HepG2 (cell line): ENCODE data around the gene FAM83C. TPM values are rescaled to one million over a fixed set of nuclear protein-coding genes. Genes with fewer than 3 reads are reported as not detected.

Experiments used
- AHDC1 ChIP-seq: sonication (generic); formaldehyde crosslinking; IDR thresholded peaks from 2 replicates; pipeline ENCODE4 v1.5.1; 2020; ENCODE audit warnings: mild to moderate bottlenecking, missing genetic modification reagents, borderline replicate concordance
- ASH2L ChIP-seq: fragments of 300-600, 200-600 bp; sonication (generic); IDR thresholded peaks from 2 replicates; pipeline ENCODE4 v1.7.0; 2017; ENCODE audit warnings: low read depth, mild to moderate bottlenecking, moderate library complexity, mixed read lengths, low read length; ENCODE audit not compliant: insufficient read length
- ATF5 ChIP-seq: sonication (generic); formaldehyde crosslinking; IDR thresholded peaks from 2 replicates; pipeline ENCODE4 v1.4.0; 2020; ENCODE audit warnings: mild to moderate bottlenecking, low read depth, missing genetic modification reagents
- CHD2 ChIP-seq: IDR thresholded peaks from 2 replicates; pipeline ENCODE4 v1.6.1; 2011; ENCODE audit warnings: low read depth, low read length, improper control_type of control experiment
- GMEB2 ChIP-seq: IDR thresholded peaks from 2 replicates; pipeline ENCODE4 v1.6.1; 2016; ENCODE audit warnings: missing biosample characterization, missing genetic modification reagents, low read depth
- GTF2F1 ChIP-seq: fragments of 150-350 bp; IDR thresholded peaks from 2 replicates; pipeline ENCODE4 v1.6.1; 2014; ENCODE audit warnings: low read length
- IKZF1 ChIP-seq: fragments of 450-650 bp; IDR thresholded peaks from 2 replicates; pipeline ENCODE4 v1.7.1; 2016
- MYC ChIP-seq: sonication (generic); formaldehyde crosslinking; IDR thresholded peaks from 2 replicates; pipeline ENCODE4 v1.9.0; 2021; ENCODE audit warnings: missing genetic modification reagents, borderline replicate concordance
- NR2F1 ChIP-seq, 2 experiments: fragments of 450-650 bp in 1 of 2; formaldehyde crosslinking in 1 of 2; IDR thresholded peaks; 2 replicates each; pipeline versions ENCODE4 v1.5.0 to v1.6.1; 2016 to 2020; ENCODE audit warnings: mild to moderate bottlenecking in 1 of 2, missing compliant biosample characterization in 1 of 2, missing genetic modification reagents in 1 of 2, moderate library complexity in 1 of 2
- RORA ChIP-seq: sonication (generic); formaldehyde crosslinking; IDR thresholded peaks from 2 replicates; pipeline ENCODE4 v1.5.0; 2020; ENCODE audit warnings: mild to moderate bottlenecking, missing genetic modification reagents, moderate library complexity
- SP140L ChIP-seq: sonication (generic); formaldehyde crosslinking; IDR thresholded peaks from 2 replicates; pipeline ENCODE4 v1.4.0; 2020; ENCODE audit warnings: missing genetic modification reagents, borderline replicate concordance
- SSRP1 ChIP-seq: IDR thresholded peaks from 2 replicates; pipeline ENCODE4 v1.6.1; 2016; ENCODE audit warnings: control low read depth
- ZBTB26 ChIP-seq: IDR thresholded peaks from 2 replicates; pipeline ENCODE4 v1.6.1; 2016; ENCODE audit warnings: missing compliant biosample characterization, missing genetic modification reagents, borderline replicate concordance
- ZNF234 ChIP-seq: sonication (generic); formaldehyde crosslinking; conservative IDR thresholded peaks from 2 replicates; pipeline ENCODE4 v1.5.1; 2020; ENCODE audit warnings: mild to moderate bottlenecking, missing genetic modification reagents
- ZNF710 ChIP-seq: sonication (generic); formaldehyde crosslinking; IDR thresholded peaks from 2 replicates; pipeline ENCODE4 v1.5.0; 2020; ENCODE audit warnings: mild to moderate bottlenecking, missing genetic modification reagents, borderline replicate concordance
- ZNF790 ChIP-seq: sonication (generic); formaldehyde crosslinking; IDR thresholded peaks from 2 replicates; pipeline ENCODE4 v1.8.0; 2022; ENCODE audit warnings: missing genetic modification reagents, mild to moderate bottlenecking, borderline replicate concordance
- polyA plus RNA-seq, 8 experiments: library from polyadenylated mRNA; depleted of rRNA in 3 of 8; stranded (reverse) in 7 of 8; unstranded in 1 of 8; fragments of >200 nt; fragmentation: Illumina TruSeq in 4 of 8; extraction: Trizol in 4 of 8; gene quantifications; 2 replicates each; pipeline versions ENCODE4 v1.2.1 to v1.2.3, GENCODE V29; 2011 to 2016; ENCODE audit warnings: low read depth in 4 of 8, missing spikeins in 1 of 8, mixed read lengths in 1 of 8; ENCODE audit not compliant: insufficient read depth in 1 of 8
- total RNA-seq, 5 experiments: library from RNA; depleted of rRNA; stranded (reverse); fragments of >200 nt; fragmentation: Illumina TruSeq; extraction: Trizol; gene quantifications; 2 replicates each; pipeline ENCODE4 v1.2.3, GENCODE V29; 2016; ENCODE audit warnings: low read depth in 1 of 5

FAM83C gene
- total and polyA plus RNA-seq, 2 of the 13 experiments (the other 11 are each of a cell fraction or from before 2014, with no cell fraction given), result 0.04 TPM; not detected in 1

GRCh38 chr20:35284267-35284991 is 7.8 kb downstream of the FAM83C start, which contains the start of gene EIF6 (continued):
- peak; percentile 65; the same call in 1 of the 2 replicates for TF ChIP-seq AHDC1 (CRISPR knock-in tag)
- peak; percentile 50; the same call in 1 of the 2 replicates for TF ChIP-seq SP140L (CRISPR knock-in tag)
- peak; percentile 98 for TF ChIP-seq MYC (CRISPR knock-in tag)
- TF ChIP-seq RORA (CRISPR knock-in tag), result no peak
- TF ChIP-seq SSRP1 (CRISPR knock-in tag), result peak; percentile 63
- peak; percentile 97; the same call in 1 of the 2 replicates for TF ChIP-seq ZNF234
- peak; percentile 99 for TF ChIP-seq ASH2L
- TF ChIP-seq ATF5 (CRISPR knock-in tag), result no peak; the same call in 1 of the 2 replicates
- TF ChIP-seq ZNF710, result peak; percentile 89; the same call in 1 of the 2 replicates
- no peak for TF ChIP-seq IKZF1
- TF ChIP-seq ZNF790 (CRISPR knock-in tag), result peak; percentile 39; the same call in 1 of the 2 replicates
- peak; percentile 8; the same call in 1 of the 2 replicates for TF ChIP-seq CHD2
- peak; percentile 55; the same call in 1 of the 2 replicates for TF ChIP-seq GMEB2
- TF ChIP-seq GTF2F1, result peak; percentile 84
- peak in 1 of 2 experiments; percentile 85 for TF ChIP-seq NR2F1 (CRISPR knock-in tag; IDR thresholded peaks at IDR 0.05)
- peak; percentile 85; the same call in 1 of the 2 replicates for TF ChIP-seq ZBTB26
